GM19395 (cell line): Measurements from ENCODE around the gene KCNN1.
A peak's percentile ranks its signal among the peaks of the same experiment; 100 is the strongest.
"Not testable (repeated sequence)": the region's sequence is repeated elsewhere in the genome, so short reads cannot be mapped to it uniquely, and the experiment has no call there.

Experiments used
- ATAC-seq: cut with Tn5 transposase; IDR thresholded peaks from one replicate; pipeline ENCODE4 v1.9.1; 2021; ENCODE audit warnings: mild to moderate bottlenecking, moderate library complexity; ENCODE audit not compliant: unreplicated experiment

Gene KCNN1

GRCh38 chr19:17967257-17968051 lies 547 bp downstream of the KCNN1 start:
- no peak for ATAC-seq

GRCh38 chr19:17968362-17968761 lies 1.5 kb downstream of the KCNN1 start:
- ATAC-seq, result no peak

GRCh38 chr19:17969096-17969792 lies 2.3 kb downstream of the KCNN1 start:
- ATAC-seq, result no peak

- ATAC-seq, result no peak
Observed at GRCh38 chr19:17972230-17972629, 5.3 kb downstream of the KCNN1 start.

GRCh38 chr19:17973759-17974158 lies 6.9 kb downstream of the KCNN1 start:
- ATAC-seq, result no peak

- ATAC-seq, result no peak
Observed at GRCh38 chr19:17974551-17974950, 7.6 kb downstream of the KCNN1 start.

- ATAC-seq, result no peak
Observed at GRCh38 chr19:17975032-17975431, 8.1 kb downstream of the KCNN1 start.

- ATAC-seq, result no peak
Observed at GRCh38 chr19:17977021-17977420, 10.1 kb downstream of the KCNN1 start.

GRCh38 chr19:17977488-17977887 lies 10.6 kb downstream of the KCNN1 start:
- ATAC-seq, result no peak

GRCh38 chr19:17981611-17982010 lies 14.7 kb downstream of the KCNN1 start:
- ATAC-seq, result no peak

GRCh38 chr19:17982430-17982829 lies 15.5 kb downstream of the KCNN1 start:
- ATAC-seq, result no peak

- ATAC-seq, result no peak
Observed at GRCh38 chr19:17985037-17985818, 18.3 kb downstream of the KCNN1 start.

GRCh38 chr19:17986569-17986968 lies 19.7 kb downstream of the KCNN1 start:
- ATAC-seq, result not testable (repeated sequence)

- no peak for ATAC-seq
Observed at GRCh38 chr19:17988161-17988560, 21.3 kb downstream of the KCNN1 start.

- no peak for ATAC-seq
Observed at GRCh38 chr19:17989425-17990094, 22.7 kb downstream of the KCNN1 start.

GRCh38 chr19:17993076-17993813 lies 26.3 kb downstream of the KCNN1 start:
- no peak for ATAC-seq

GRCh38 chr19:17996826-17997316 lies 30.0 kb downstream of the KCNN1 start:
- peak; percentile 59 for ATAC-seq

- ATAC-seq, result no peak
Observed at GRCh38 chr19:17997969-17998826, 31.3 kb downstream of the KCNN1 start.

GRCh38 chr19:17998827-17999150 lies 31.9 kb downstream of the KCNN1 start:
- no peak for ATAC-seq
